ENCODE data around the gene RNF220.

The RNF220 gene

GRCh38 chr1:44643721-44644334 is 238.8 kb downstream of the RNF220 start:
- Histone ChIP-seq H3K36me3 (ENCODE audit: control insufficient read depth, insufficient read depth, low read length) (peaks cover 87% of the 10 kb centered on the region), H3K27ac (ENCODE audit: low read depth, low read length, severe bottlenecking) (no peak overlapping the region), H3K9me3 (ENCODE audit: control insufficient read depth, low read length) (no peaks in the 10 kb centered on the region), H3K4me3 (ENCODE audit: extremely low read depth, insufficient read depth, low read length, poor library complexity, severe bottlenecking) (no peak overlapping the region), H3K4me1 (ENCODE audit: control insufficient read depth, insufficient read depth, low read length, poor library complexity, severe bottlenecking) (no peaks in the 10 kb centered on the region)
- WGBS, 2 experiments (ENCODE audit: insufficient coverage in 2 of 2), result 96 to 97% methylated on average over 5 to 8 of the region's 9 CpGs

- peaks cover 86% of the 10 kb centered on the region for H3K36me3 ChIP-seq (ENCODE audit: control insufficient read depth, insufficient read depth, low read length)
These were observed 239.8 kb downstream of the RNF220 start for GRCh38 chr1:44644806-44645205.

GRCh38 chr1:44645476-44646244 is 240.6 kb downstream of the RNF220 start:
- Histone ChIP-seq H3K4me1 (ENCODE audit: control insufficient read depth, insufficient read depth, low read length, poor library complexity, severe bottlenecking) (no peaks in the 10 kb centered on the region), H3K27ac (ENCODE audit: low read depth, low read length, severe bottlenecking) (no peak overlapping the region), H3K4me3 (ENCODE audit: extremely low read depth, insufficient read depth, low read length, poor library complexity, severe bottlenecking) (no peak overlapping the region), H3K36me3 (ENCODE audit: control insufficient read depth, insufficient read depth, low read length) (peaks cover 85% of the 10 kb centered on the region), H3K9me3 (ENCODE audit: control insufficient read depth, low read length) (no peaks in the 10 kb centered on the region)
- 92% methylated on average over 12 to 18 of the region's 18 CpGs for WGBS, 2 experiments (ENCODE audit: insufficient coverage in 2 of 2)

More at GRCh38 chr1:44644806-44645205, 239.8 kb downstream of the RNF220 start:
- 100% methylated on average over 5 to 7 of the region's 7 CpGs for WGBS, 2 experiments (ENCODE audit: insufficient coverage in 2 of 2)
- Histone ChIP-seq H3K27ac (ENCODE audit: low read depth, low read length, severe bottlenecking) (no peak overlapping the region), H3K4me3 (ENCODE audit: extremely low read depth, insufficient read depth, low read length, poor library complexity, severe bottlenecking) (no peak overlapping the region), H3K9me3 (ENCODE audit: control insufficient read depth, low read length) (no peaks in the 10 kb centered on the region), H3K4me1 (ENCODE audit: control insufficient read depth, insufficient read depth, low read length, poor library complexity, severe bottlenecking) (no peaks in the 10 kb centered on the region)

- Histone ChIP-seq H3K4me1 (ENCODE audit: control insufficient read depth, insufficient read depth, low read length, poor library complexity, severe bottlenecking) (no peaks in the 10 kb centered on the region), H3K36me3 (ENCODE audit: control insufficient read depth, insufficient read depth, low read length) (peaks cover 85% of the 10 kb centered on the region), H3K9me3 (ENCODE audit: control insufficient read depth, low read length) (no peaks in the 10 kb centered on the region), H3K27ac (ENCODE audit: low read depth, low read length, severe bottlenecking) (no peak overlapping the region), H3K4me3 (ENCODE audit: extremely low read depth, insufficient read depth, low read length, poor library complexity, severe bottlenecking) (no peak overlapping the region)
- WGBS, 2 experiments (ENCODE audit: insufficient coverage in 2 of 2), result 92 to 95% methylated on average over 12 to 22 of the region's 28 CpGs
These were observed 241.4 kb downstream of the RNF220 start for GRCh38 chr1:44646261-44647110.

GRCh38 chr1:44647896-44648295 is 242.8 kb downstream of the RNF220 start:
- 88 to 96% methylated on average over 2 of the region's 2 CpGs for WGBS, 2 experiments (ENCODE audit: insufficient coverage in 2 of 2)
- H3K36me3 ChIP-seq (ENCODE audit: control insufficient read depth, insufficient read depth, low read length), result peaks cover 85% of the 10 kb centered on the region
- no peak overlapping the region for H3K27ac ChIP-seq (ENCODE audit: low read depth, low read length, severe bottlenecking)

GRCh38 chr1:44648529-44649250 is 243.6 kb downstream of the RNF220 start:
- 94 to 95% methylated on average over 12 of the region's 13 CpGs for WGBS, 2 experiments (ENCODE audit: insufficient coverage in 2 of 2)
- no peak overlapping the region for H3K4me3 ChIP-seq (ENCODE audit: extremely low read depth, insufficient read depth, low read length, poor library complexity, severe bottlenecking)
- H3K36me3 ChIP-seq (ENCODE audit: control insufficient read depth, insufficient read depth, low read length), result peaks cover 79% of the 10 kb centered on the region
- no peaks in the 10 kb centered on the region for H3K4me1 ChIP-seq (ENCODE audit: control insufficient read depth, insufficient read depth, low read length, poor library complexity, severe bottlenecking)
- H3K27ac ChIP-seq (ENCODE audit: low read depth, low read length, severe bottlenecking), result peak overlapping the region; percentile 29
- H3K9me3 ChIP-seq (ENCODE audit: control insufficient read depth, low read length), result no peaks in the 10 kb centered on the region

More at GRCh38 chr1:44647896-44648295, 242.8 kb downstream of the RNF220 start:
- H3K4me3 ChIP-seq (ENCODE audit: extremely low read depth, insufficient read depth, low read length, poor library complexity, severe bottlenecking), result no peak overlapping the region
- H3K9me3 ChIP-seq (ENCODE audit: control insufficient read depth, low read length), result no peaks in the 10 kb centered on the region
- H3K4me1 ChIP-seq (ENCODE audit: control insufficient read depth, insufficient read depth, low read length, poor library complexity, severe bottlenecking), result no peaks in the 10 kb centered on the region

- Histone ChIP-seq H3K9me3 (ENCODE audit: control insufficient read depth, low read length) (no peaks in the 10 kb centered on the region), H3K36me3 (ENCODE audit: control insufficient read depth, insufficient read depth, low read length) (peaks cover 68% of the 10 kb centered on the region), H3K4me3 (ENCODE audit: extremely low read depth, insufficient read depth, low read length, poor library complexity, severe bottlenecking) (no peak overlapping the region), H3K4me1 (ENCODE audit: control insufficient read depth, insufficient read depth, low read length, poor library complexity, severe bottlenecking) (no peaks in the 10 kb centered on the region), H3K27ac (ENCODE audit: low read depth, low read length, severe bottlenecking) (peak overlapping the region; percentile 23)
- 97% methylated on average over 12 of the region's 13 CpGs; no CpG with 5 or more reads in 1 of the 2 experiments for WGBS, 2 experiments (ENCODE audit: insufficient coverage in 2 of 2)
These were observed 244.7 kb downstream of the RNF220 start for GRCh38 chr1:44649788-44650158.

GRCh38 chr1:44650159-44650831 is 245.2 kb downstream of the RNF220 start:
- no peaks in the 10 kb centered on the region for H3K9me3 ChIP-seq (ENCODE audit: control insufficient read depth, low read length)
- H3K4me1 ChIP-seq (ENCODE audit: control insufficient read depth, insufficient read depth, low read length, poor library complexity, severe bottlenecking), result no peaks in the 10 kb centered on the region
- 84 to 88% methylated on average over 20 of the region's 23 CpGs for WGBS, 2 experiments (ENCODE audit: insufficient coverage in 2 of 2)
- peak overlapping the region; percentile 23 for H3K27ac ChIP-seq (ENCODE audit: low read depth, low read length, severe bottlenecking)
- peaks cover 63% of the 10 kb centered on the region for H3K36me3 ChIP-seq (ENCODE audit: control insufficient read depth, insufficient read depth, low read length)
- no peak overlapping the region for H3K4me3 ChIP-seq (ENCODE audit: extremely low read depth, insufficient read depth, low read length, poor library complexity, severe bottlenecking)

GRCh38 chr1:44651069-44651468 is 246.0 kb downstream of the RNF220 start:
- 94 to 100% methylated on average over 3 to 5 of the region's 8 CpGs for WGBS, 2 experiments (ENCODE audit: insufficient coverage in 2 of 2)
- no peak overlapping the region for H3K27ac ChIP-seq (ENCODE audit: low read depth, low read length, severe bottlenecking)
- H3K36me3 ChIP-seq (ENCODE audit: control insufficient read depth, insufficient read depth, low read length), result peaks cover 55% of the 10 kb centered on the region
- H3K9me3 ChIP-seq (ENCODE audit: control insufficient read depth, low read length), result no peaks in the 10 kb centered on the region
- H3K4me3 ChIP-seq (ENCODE audit: extremely low read depth, insufficient read depth, low read length, poor library complexity, severe bottlenecking), result no peak overlapping the region
- H3K4me1 ChIP-seq (ENCODE audit: control insufficient read depth, insufficient read depth, low read length, poor library complexity, severe bottlenecking), result no peaks in the 10 kb centered on the region
